PC-3 (cell line): ENCODE data around the gene TMEM212. TPM values are rescaled to one million over a fixed set of nuclear protein-coding genes. Genes with fewer than 3 reads are reported as not detected.

Source experiments
- ATAC-seq: fragments of 200-7000 bp; cut with Tn5 transposase; 2 replicates; pipeline ENCODE4 v1.9.1; 2020; ENCODE audit warnings: mild to moderate bottlenecking, moderate library complexity
- BruUV-seq: library from RNA; stranded (reverse); fragments of 400-500 nt; replicated peaks from 2 replicates; lab custom pipeline; 2021; lab: Mats Ljungman, UMichigan
- CTCF ChIA-PET: fragments of 300-600 bp; sonication (Branson Sonifier 250); formaldehyde crosslinking; loops from one replicate; lab custom pipeline; 2022; ENCODE audit warnings: antibody characterized with exemption; lab: Charles Lee
- POLR2A ChIA-PET: fragments of 300-600 bp; sonication (Branson Sonifier 250); formaldehyde crosslinking; loops from one replicate; lab custom pipeline; 2022; ENCODE audit warnings: antibody characterized with exemption; ENCODE audit not compliant: unreplicated experiment; lab: Charles Lee
- DNase-seq: peaks from one replicate; pipeline ENCODE4 v3.0.0-alpha.2; 2015
- H2AFZ ChIP-seq: fragments of 300-600 bp; sonication (generic); 2 replicates; pipeline ENCODE4 v1.6.0; 2016; ENCODE audit warnings: antibody characterized with exemption, low read length
- H3F3A ChIP-seq: fragments of 300-600 bp; sonication (generic); one replicate; pipeline ENCODE4 v1.6.0; 2017; ENCODE audit warnings: antibody characterized with exemption, low read length, control low read depth, mild to moderate bottlenecking; ENCODE audit not compliant: unreplicated experiment
- H3K27ac ChIP-seq: fragments of 300-600 bp; sonication (generic); 2 replicates; pipeline ENCODE4 v1.5.1; 2016; ENCODE audit warnings: mild to moderate bottlenecking, low read length
- H3K27me3 ChIP-seq: fragments of 300-600 bp; sonication (generic); 2 replicates; pipeline ENCODE4 v1.6.1; 2016; ENCODE audit warnings: low read length, mixed read lengths
- H3K36me3 ChIP-seq: fragments of 300-600 bp; sonication (generic); 2 replicates; pipeline ENCODE4 v1.6.1; 2016; ENCODE audit warnings: low read depth, mixed run types, low read length, mixed read lengths
- H3K4me1 ChIP-seq: fragments of 300-600 bp; sonication (generic); 2 replicates; pipeline ENCODE4 v1.5.1; 2016; ENCODE audit warnings: low read length; ENCODE audit not compliant: insufficient read depth
- H3K4me2 ChIP-seq: fragments of 300-600 bp; sonication (generic); 2 replicates; pipeline ENCODE4 v1.6.0; 2016; ENCODE audit warnings: low read length
- H3K4me3 ChIP-seq: fragments of 300-600 bp; sonication (generic); 2 replicates; pipeline ENCODE4 v1.5.1; 2016; ENCODE audit warnings: mild to moderate bottlenecking, low read length, mixed read lengths
- H3K79me2 ChIP-seq: fragments of 300-600 bp; sonication (generic); 2 replicates; pipeline ENCODE4 v1.6.1; 2017; ENCODE audit warnings: low read length, mixed read lengths
- H3K9ac ChIP-seq: fragments of 300-600 bp; sonication (generic); 2 replicates; pipeline ENCODE4 v1.6.0; 2016; ENCODE audit warnings: mild to moderate bottlenecking, low read length
- H3K9me2 ChIP-seq: fragments of 300-600 bp; sonication (generic); replicated peaks from 2 replicates; pipeline ENCODE4 v1.6.1; 2016; ENCODE audit warnings: mixed run types, low read length, mixed read lengths
- H3K9me3 ChIP-seq: fragments of 300-600 bp; sonication (generic); 2 replicates; pipeline ENCODE4 v1.6.1; 2016; ENCODE audit warnings: low read length, mixed read lengths
- H4K20me1 ChIP-seq: fragments of 300-600 bp; sonication (generic); 2 replicates; pipeline ENCODE4 v1.6.1; 2016; ENCODE audit warnings: low read length, mixed read lengths
- EZH2 ChIP-seq: fragments of 300-600 bp; sonication (generic); IDR thresholded peaks from one replicate; pipeline ENCODE4 v1.6.1; 2017; ENCODE audit warnings: antibody characterized with exemption, mild to moderate bottlenecking, low read length; ENCODE audit not compliant: unreplicated experiment
- EZH2phosphoT487 ChIP-seq: fragments of 300-600 bp; sonication (generic); IDR thresholded peaks from 2 replicates; pipeline ENCODE4 v1.6.1; 2018; ENCODE audit warnings: mild to moderate bottlenecking, antibody characterized with exemption, low read length, borderline replicate concordance
- intact Hi-C: fragments of 100-400 bp; cut with micrococcal nuclease; formaldehyde crosslinking; loops from 2 replicates; pipeline ENCODE4 v1.9.0; 2023
- total RNA-seq: library from RNA; depleted of rRNA; stranded (reverse); fragments of >200 nt; gene quantifications from 2 replicates; pipeline ENCODE4 v1.2.3, GENCODE V29; 2014
- TF ChIP-seq, protein P1 (sequence below): fragments of 300-600 bp; sonication (generic); conservative IDR thresholded peaks from 2 replicates; pipeline ENCODE4 v1.5.1; 2017; ENCODE audit warnings: antibody characterized with exemption, low read depth, mild to moderate bottlenecking, low read length

TMEM212 gene
- total RNA-seq, 1 experiment from 2014 or later, result not detected

DNA sequence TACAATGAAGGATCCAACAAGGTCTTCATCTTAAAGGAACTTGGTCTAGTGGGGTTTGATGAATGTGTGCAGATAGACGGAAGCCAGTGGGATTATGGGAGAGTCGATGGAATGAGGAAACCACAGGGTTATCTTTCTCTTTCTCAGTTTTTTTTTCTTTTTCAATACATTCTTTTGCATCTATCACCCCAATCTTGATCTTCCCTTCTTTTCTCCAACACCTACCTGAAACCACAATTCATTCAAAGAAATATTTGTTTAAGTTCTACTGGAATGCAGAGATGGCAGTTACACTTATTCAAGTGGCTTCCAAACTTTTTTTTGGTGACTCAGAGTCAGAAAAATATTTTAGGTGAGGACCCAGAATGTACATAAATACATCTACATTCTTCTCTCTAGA is 1.7 kb downstream of the TMEM212 start:
- H3K4me2 ChIP-seq, result no peak overlapping the region
- H3K4me3 ChIP-seq, result no peak overlapping the region
- no peaks in the 10 kb centered on the region for H3K9me2 ChIP-seq
- no peaks in the 10 kb centered on the region for H3K36me3 ChIP-seq
- no peak overlapping the region for H2AFZ ChIP-seq
- no peaks in the 10 kb centered on the region for H3F3A ChIP-seq
- no TSS peak for BruUV-seq
- H3K9ac ChIP-seq, result no peak overlapping the region
- peak; percentile 68 for DNase-seq
- peak; percentile 35 for ATAC-seq
- peaks cover 3% of the 10 kb centered on the region; the same call in 1 of the 2 replicates for H3K4me1 ChIP-seq
- ChIA-PET CTCF (no interaction called here), POLR2A (no interaction called here)
- no peaks in the 10 kb centered on the region for H3K79me2 ChIP-seq
- H3K27me3 ChIP-seq, result no peaks in the 10 kb centered on the region
- no peaks in the 10 kb centered on the region for H4K20me1 ChIP-seq
- no peak overlapping the region for H3K27ac ChIP-seq
- TF ChIP-seq, protein P1, sequence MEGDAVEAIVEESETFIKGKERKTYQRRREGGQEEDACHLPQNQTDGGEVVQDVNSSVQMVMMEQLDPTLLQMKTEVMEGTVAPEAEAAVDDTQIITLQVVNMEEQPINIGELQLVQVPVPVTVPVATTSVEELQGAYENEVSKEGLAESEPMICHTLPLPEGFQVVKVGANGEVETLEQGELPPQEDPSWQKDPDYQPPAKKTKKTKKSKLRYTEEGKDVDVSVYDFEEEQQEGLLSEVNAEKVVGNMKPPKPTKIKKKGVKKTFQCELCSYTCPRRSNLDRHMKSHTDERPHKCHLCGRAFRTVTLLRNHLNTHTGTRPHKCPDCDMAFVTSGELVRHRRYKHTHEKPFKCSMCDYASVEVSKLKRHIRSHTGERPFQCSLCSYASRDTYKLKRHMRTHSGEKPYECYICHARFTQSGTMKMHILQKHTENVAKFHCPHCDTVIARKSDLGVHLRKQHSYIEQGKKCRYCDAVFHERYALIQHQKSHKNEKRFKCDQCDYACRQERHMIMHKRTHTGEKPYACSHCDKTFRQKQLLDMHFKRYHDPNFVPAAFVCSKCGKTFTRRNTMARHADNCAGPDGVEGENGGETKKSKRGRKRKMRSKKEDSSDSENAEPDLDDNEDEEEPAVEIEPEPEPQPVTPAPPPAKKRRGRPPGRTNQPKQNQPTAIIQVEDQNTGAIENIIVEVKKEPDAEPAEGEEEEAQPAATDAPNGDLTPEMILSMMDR, result no peak
- TF ChIP-seq EZH2 (no peak), EZH2phosphoT487 (no peak)
- intact Hi-C loops, result no loop called here
- no peaks in the 10 kb centered on the region for H3K9me3 ChIP-seq

DNA sequence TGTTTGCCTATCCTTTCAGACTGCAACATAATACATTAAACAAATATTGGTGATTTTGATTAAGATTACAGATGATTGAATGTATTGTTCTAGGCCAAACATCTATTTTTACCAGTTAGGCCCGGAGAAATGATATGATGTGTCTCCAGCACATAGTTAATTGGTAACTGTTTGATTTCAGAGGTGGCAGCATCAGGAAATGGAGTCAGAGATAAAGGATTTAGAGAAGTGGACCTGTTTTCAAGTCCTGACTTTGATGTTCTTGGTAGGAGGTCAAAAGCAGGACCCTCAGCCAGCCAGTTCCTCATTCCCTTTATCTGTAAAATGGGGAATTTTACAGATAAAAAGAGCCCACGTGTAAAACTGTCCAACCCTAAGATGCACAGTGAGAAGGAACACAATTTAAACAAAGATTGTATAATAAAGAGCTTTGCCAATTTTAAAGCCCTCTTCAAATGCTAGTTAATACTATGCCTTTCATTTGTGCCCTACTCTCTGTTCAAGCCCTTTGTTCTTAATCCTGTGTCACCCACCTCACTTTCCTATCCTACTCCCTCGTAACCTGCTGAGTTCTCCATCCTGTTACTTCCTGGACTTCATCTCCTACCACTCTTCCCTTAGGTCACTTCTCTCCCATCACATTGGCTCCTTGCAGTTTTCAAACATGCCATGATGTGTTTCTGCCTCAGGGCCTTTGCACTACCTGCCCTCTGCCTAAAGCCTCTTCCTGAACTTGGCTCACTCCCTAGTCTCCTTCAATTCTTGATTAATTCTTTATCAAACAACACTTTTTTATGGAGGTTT is 2.5 kb downstream of the TMEM212 start:
- CTCF ChIA-PET, result no interaction called here
- no peak for ATAC-seq
- Histone ChIP-seq H3K9ac (no peak overlapping the region), H3K27me3 (no peaks in the 10 kb centered on the region), H3K4me1 (peaks cover 3% of the 10 kb centered on the region; the same call in 1 of the 2 replicates), H3K4me2 (no peak overlapping the region), H3K9me2 (no peaks in the 10 kb centered on the region), H3K4me3 (no peak overlapping the region), H2AFZ (no peak overlapping the region), H3F3A (no peaks in the 10 kb centered on the region), H3K36me3 (no peaks in the 10 kb centered on the region), H3K79me2 (no peaks in the 10 kb centered on the region), H3K9me3 (no peaks in the 10 kb centered on the region), H3K27ac (no peak overlapping the region), H4K20me1 (no peaks in the 10 kb centered on the region)
- TF ChIP-seq, protein P1, result no peak
- no peak for TF ChIP-seq EZH2phosphoT487
- no peak for TF ChIP-seq EZH2
- intact Hi-C loops, result no loop called here
- DNase-seq, result no peak
- POLR2A ChIA-PET, result no interaction called here
- no TSS peak for BruUV-seq

DNA sequence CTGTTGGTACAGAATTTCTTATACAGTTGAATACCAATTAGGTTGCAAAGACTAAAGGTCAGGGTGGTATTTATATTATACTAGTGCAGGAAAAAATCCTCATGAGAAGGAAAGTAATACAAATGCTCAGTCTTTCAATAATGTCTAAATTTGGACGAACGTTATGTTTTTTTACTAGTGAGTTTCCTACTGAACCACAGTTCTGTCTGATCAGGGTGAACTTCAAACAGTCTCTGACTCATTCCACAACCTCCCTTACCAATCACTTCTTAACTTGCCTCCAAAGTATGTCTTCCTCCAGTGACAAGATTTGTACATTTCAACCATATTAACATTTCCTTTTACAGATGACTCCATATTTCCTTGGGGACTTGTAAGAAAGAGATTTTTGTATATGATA is 3.4 kb downstream of the TMEM212 start:
- H4K20me1 ChIP-seq, result no peaks in the 10 kb centered on the region
- no peaks in the 10 kb centered on the region for H3K9me2 ChIP-seq
- intact Hi-C loops, result no loop called here
- H3F3A ChIP-seq, result no peaks in the 10 kb centered on the region
- H3K79me2 ChIP-seq, result no peaks in the 10 kb centered on the region
- H3K4me3 ChIP-seq, result no peak overlapping the region
- ChIA-PET CTCF (no interaction called here), POLR2A (no interaction called here)
- H3K27ac ChIP-seq, result no peak overlapping the region
- H3K9me3 ChIP-seq, result no peaks in the 10 kb centered on the region
- no TSS peak for BruUV-seq
- no peak overlapping the region for H3K9ac ChIP-seq
- TF ChIP-seq EZH2phosphoT487 (no peak), EZH2 (no peak)
- TF ChIP-seq, protein P1, result no peak
- H2AFZ ChIP-seq, result no peak overlapping the region
- ATAC-seq (no peak), DNase-seq (peak; percentile 15)
- H3K4me2 ChIP-seq, result no peak overlapping the region
- H3K27me3 ChIP-seq, result no peaks in the 10 kb centered on the region
- peaks cover 8% of the 10 kb centered on the region; the same call in 1 of the 2 replicates for H3K4me1 ChIP-seq
- no peaks in the 10 kb centered on the region for H3K36me3 ChIP-seq
